ENCODE results near the gene MED10.

Gene MED10

DNA sequence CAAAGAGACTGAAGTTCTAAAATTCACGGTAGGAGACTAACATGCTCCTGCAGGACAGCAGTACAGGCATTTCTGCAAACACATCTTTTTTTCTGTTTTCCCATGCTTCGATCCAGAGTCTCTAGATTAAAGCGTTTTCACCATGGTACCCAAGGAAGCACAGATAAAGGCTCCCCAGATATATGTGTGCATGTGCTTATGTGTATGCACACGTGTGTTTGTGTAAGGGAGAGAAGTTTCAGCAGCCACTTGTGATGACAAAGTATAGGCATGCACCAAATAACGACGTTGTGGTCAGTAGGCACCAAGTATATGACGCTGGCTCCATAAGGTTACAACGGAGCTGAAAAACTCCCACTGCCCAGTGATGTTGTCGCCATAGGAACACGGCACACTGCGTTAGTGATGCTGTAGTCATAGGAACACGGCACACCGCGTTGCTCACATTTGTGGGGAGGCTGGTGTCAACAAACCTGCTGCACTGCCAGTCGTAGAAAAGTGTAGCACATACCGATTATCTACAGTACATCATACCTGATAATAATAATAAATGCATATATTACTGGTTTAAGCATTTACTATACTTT, 21.7 kb downstream of the MED10 start:
- no peak overlapping the region for H2AFZ ChIP-seq (ENCODE audit: low read length)
- no peak overlapping the region for H3K4me2 ChIP-seq (ENCODE audit: low read length)
- no peaks in the 10 kb centered on the region for H4K20me1 ChIP-seq (ENCODE audit: insufficient read depth, low read length)
- H3K4me1 ChIP-seq (ENCODE audit: insufficient read depth, low read length, severe bottlenecking): no peaks in the 10 kb centered on the region
- TF ChIP-seq, protein P1, sequence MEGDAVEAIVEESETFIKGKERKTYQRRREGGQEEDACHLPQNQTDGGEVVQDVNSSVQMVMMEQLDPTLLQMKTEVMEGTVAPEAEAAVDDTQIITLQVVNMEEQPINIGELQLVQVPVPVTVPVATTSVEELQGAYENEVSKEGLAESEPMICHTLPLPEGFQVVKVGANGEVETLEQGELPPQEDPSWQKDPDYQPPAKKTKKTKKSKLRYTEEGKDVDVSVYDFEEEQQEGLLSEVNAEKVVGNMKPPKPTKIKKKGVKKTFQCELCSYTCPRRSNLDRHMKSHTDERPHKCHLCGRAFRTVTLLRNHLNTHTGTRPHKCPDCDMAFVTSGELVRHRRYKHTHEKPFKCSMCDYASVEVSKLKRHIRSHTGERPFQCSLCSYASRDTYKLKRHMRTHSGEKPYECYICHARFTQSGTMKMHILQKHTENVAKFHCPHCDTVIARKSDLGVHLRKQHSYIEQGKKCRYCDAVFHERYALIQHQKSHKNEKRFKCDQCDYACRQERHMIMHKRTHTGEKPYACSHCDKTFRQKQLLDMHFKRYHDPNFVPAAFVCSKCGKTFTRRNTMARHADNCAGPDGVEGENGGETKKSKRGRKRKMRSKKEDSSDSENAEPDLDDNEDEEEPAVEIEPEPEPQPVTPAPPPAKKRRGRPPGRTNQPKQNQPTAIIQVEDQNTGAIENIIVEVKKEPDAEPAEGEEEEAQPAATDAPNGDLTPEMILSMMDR (IDR thresholded peaks at IDR 0.05; ENCODE audit: low read length): no peak
- no peak for TF ChIP-seq EZH2 (IDR thresholded peaks at IDR 0.05; ENCODE audit: borderline replicate concordance, low read length)
- no peaks in the 10 kb centered on the region for H3K9me2 ChIP-seq (ENCODE audit: low read depth, low read length)
- H3K4me3 ChIP-seq (ENCODE audit: low read depth, low read length, poor library complexity, severe bottlenecking): no peak overlapping the region
- H3K9ac ChIP-seq (ENCODE audit: low read length): no peak overlapping the region
- no peaks in the 10 kb centered on the region for H3K9me3 ChIP-seq (ENCODE audit: low read length)
- no peaks in the 10 kb centered on the region; the same call in 1 of the 2 replicates for H3K36me3 ChIP-seq (ENCODE audit: insufficient read depth, low read length)
- H3F3A ChIP-seq (ENCODE audit: insufficient read depth, low read length): no peaks in the 10 kb centered on the region
- H3K27ac ChIP-seq (ENCODE audit: low read depth, low read length, poor library complexity, severe bottlenecking): no peak overlapping the region
- H3K79me2 ChIP-seq (ENCODE audit: insufficient read depth, low read length): no peaks in the 10 kb centered on the region
- H3K27me3 ChIP-seq (ENCODE audit: insufficient read depth, low read length): no peaks in the 10 kb centered on the region; the same call in 1 of the 2 replicates

DNA sequence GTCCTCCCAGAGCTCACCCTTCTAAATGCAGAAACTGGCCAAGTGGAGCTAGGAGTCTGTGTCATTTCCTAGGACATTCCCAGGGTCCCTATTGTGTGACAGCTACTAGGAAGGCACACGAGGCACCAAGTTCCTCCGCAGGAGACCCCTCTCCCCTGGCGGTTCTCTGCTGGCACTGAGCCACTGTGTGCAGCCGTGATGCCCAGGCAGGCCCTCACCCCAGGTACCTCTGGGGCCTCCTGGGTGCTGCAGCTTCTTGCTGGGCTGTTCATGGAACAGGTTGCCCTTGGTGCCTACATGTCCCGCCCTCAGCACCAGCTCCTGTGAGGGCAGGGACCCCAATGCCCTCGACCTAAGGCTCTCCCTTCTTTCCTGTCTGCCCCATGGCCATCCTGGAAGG, 23.1 kb downstream of the MED10 start:
- Histone ChIP-seq H4K20me1 (ENCODE audit: insufficient read depth, low read length) (no peaks in the 10 kb centered on the region), H2AFZ (ENCODE audit: low read length) (no peak overlapping the region), H3K9me3 (ENCODE audit: low read length) (no peaks in the 10 kb centered on the region), H3K9ac (ENCODE audit: low read length) (no peak overlapping the region), H3K4me1 (ENCODE audit: insufficient read depth, low read length, severe bottlenecking) (no peaks in the 10 kb centered on the region), H3K36me3 (ENCODE audit: insufficient read depth, low read length) (no peaks in the 10 kb centered on the region; the same call in 1 of the 2 replicates), H3K4me2 (ENCODE audit: low read length) (no peak overlapping the region), H3K9me2 (ENCODE audit: low read depth, low read length) (no peaks in the 10 kb centered on the region), H3K27ac (ENCODE audit: low read depth, low read length, poor library complexity, severe bottlenecking) (no peak overlapping the region), H3F3A (ENCODE audit: insufficient read depth, low read length) (no peaks in the 10 kb centered on the region), H3K4me3 (ENCODE audit: low read depth, low read length, poor library complexity, severe bottlenecking) (no peak overlapping the region), H3K79me2 (ENCODE audit: insufficient read depth, low read length) (no peaks in the 10 kb centered on the region), H3K27me3 (ENCODE audit: insufficient read depth, low read length) (no peaks in the 10 kb centered on the region; the same call in 1 of the 2 replicates)
- TF ChIP-seq, protein P1 (IDR thresholded peaks at IDR 0.05; ENCODE audit: low read length): no peak
- TF ChIP-seq EZH2 (IDR thresholded peaks at IDR 0.05; ENCODE audit: borderline replicate concordance, low read length): no peak

DNA sequence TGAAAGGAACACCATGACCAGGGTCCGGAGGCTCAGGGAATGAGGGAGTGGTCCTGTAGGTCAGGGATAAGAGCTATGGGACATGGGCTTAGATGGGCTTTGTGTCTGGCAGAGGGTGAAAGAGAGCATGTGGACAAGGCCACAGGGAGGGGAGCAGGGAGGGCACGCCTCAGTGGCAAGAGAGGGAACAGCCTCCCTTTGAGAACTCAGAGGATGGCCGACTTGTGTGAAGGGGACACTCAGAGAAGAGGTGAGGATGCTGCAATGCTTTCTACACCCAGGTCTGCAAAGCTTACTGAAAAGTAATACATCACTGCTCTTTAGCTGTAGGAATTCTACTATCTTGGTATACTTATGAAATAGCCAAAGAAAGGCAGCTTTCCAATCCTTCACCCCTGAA, 23.5 kb downstream of the MED10 start:
- H3F3A ChIP-seq (ENCODE audit: insufficient read depth, low read length): no peaks in the 10 kb centered on the region
- no peak overlapping the region for H3K4me2 ChIP-seq (ENCODE audit: low read length)
- H3K9me3 ChIP-seq (ENCODE audit: low read length): no peaks in the 10 kb centered on the region
- H3K4me1 ChIP-seq (ENCODE audit: insufficient read depth, low read length, severe bottlenecking): no peaks in the 10 kb centered on the region
- no peaks in the 10 kb centered on the region; the same call in 1 of the 2 replicates for H3K36me3 ChIP-seq (ENCODE audit: insufficient read depth, low read length)
- no peak overlapping the region for H3K27ac ChIP-seq (ENCODE audit: low read depth, low read length, poor library complexity, severe bottlenecking)
- TF ChIP-seq EZH2 (IDR thresholded peaks at IDR 0.05; ENCODE audit: borderline replicate concordance, low read length): no peak
- TF ChIP-seq, protein P1 (IDR thresholded peaks at IDR 0.05; ENCODE audit: low read length): no peak
- H3K9ac ChIP-seq (ENCODE audit: low read length): no peak overlapping the region
- no peak overlapping the region for H2AFZ ChIP-seq (ENCODE audit: low read length)
- no peaks in the 10 kb centered on the region for H3K9me2 ChIP-seq (ENCODE audit: low read depth, low read length)
- H3K79me2 ChIP-seq (ENCODE audit: insufficient read depth, low read length): no peaks in the 10 kb centered on the region
- no peak overlapping the region for H3K4me3 ChIP-seq (ENCODE audit: low read depth, low read length, poor library complexity, severe bottlenecking)
- H3K27me3 ChIP-seq (ENCODE audit: insufficient read depth, low read length): no peaks in the 10 kb centered on the region; the same call in 1 of the 2 replicates
- H4K20me1 ChIP-seq (ENCODE audit: insufficient read depth, low read length): no peaks in the 10 kb centered on the region
